Ovary (tissue), 9 donors: ENCODE results near the gene ARHGAP12. TPM values are rescaled to one million over a fixed set of nuclear protein-coding genes. Genes with fewer than 3 reads are reported as not detected.
"Not testable (repeated sequence)": the region's sequence is repeated elsewhere in the genome, so short reads cannot be mapped to it uniquely, and the experiment has no call there.

Source experiments
- DNase-seq, 5 donors: peaks; one replicate each; pipeline ENCODE4 v3.0.0-alpha.2; 2019 to 2020
- H3K27ac ChIP-seq, 2 donors: fragments of 200-600 bp; one replicate each; pipeline versions ENCODE4 v1.5.1 to v1.8.0; 2019 to 2022
- H3K27me3 ChIP-seq: fragments of 200-600 bp; one replicate; pipeline ENCODE4 v1.8.0; 2022
- H3K36me3 ChIP-seq: fragments of 200-600 bp; sonication (generic); one replicate; pipeline ENCODE4 v1.5.1; 2019
- H3K4me1 ChIP-seq: one replicate; pipeline ENCODE4 v1.8.1; 2013; ENCODE audit warnings: mild to moderate bottlenecking, moderate library complexity; ENCODE audit not compliant: insufficient read depth
- H3K4me3 ChIP-seq: fragments of 200-600 bp; sonication (generic); one replicate; pipeline ENCODE4 v1.5.1; 2017
- H3K9me3 ChIP-seq, 2 donors: fragments of 200-600 bp in 1 of 2; sonication (generic) in 1 of 2; one replicate each; pipeline versions ENCODE4 v1.5.1 to v1.8.1; 2013 to 2019; ENCODE audit warnings: mild to moderate bottlenecking in 1 of 2, moderate library complexity in 1 of 2
- CTCF ChIP-seq, 3 donors: fragments of 450-650 bp in 2 of 3; fragments of 200-600 bp in 1 of 3; IDR thresholded peaks; one replicate each; pipeline versions ENCODE4 v1.5.1 to v1.8.0; 2016 to 2022; ENCODE audit warnings: antibody characterized with exemption in 3 of 3, mild to moderate bottlenecking in 1 of 3
- EP300 ChIP-seq: sonication (generic); formaldehyde crosslinking; IDR thresholded peaks from one replicate; pipeline ENCODE4 v1.6.1; 2017; ENCODE audit warnings: antibody characterized with exemption
- POLR2A ChIP-seq: fragments of 450-650 bp; IDR thresholded peaks from one replicate; pipeline ENCODE4 v1.6.1; 2017; ENCODE audit warnings: antibody characterized with exemption, mild to moderate bottlenecking, moderate library complexity
- WGBS, 3 donors: extraction: QIAGEN DNeasy Blood & Tissue Kit in 1 of 3; methylation state at CpG; one replicate each; pipeline versions ENCODE4 v1.1.5 to v1.1.7; 2013 to 2017; 5-methylcytosine and 5-hydroxymethylcytosine counted together
- intact Hi-C, 4 donors: fragments of 100-400 bp; cut with DNase I; formaldehyde crosslinking; loops; one replicate each; pipeline versions ENCODE4 v1.11.0 to v1.15.1; 2022 to 2023
- polyA plus RNA-seq, 2 donors: library from polyadenylated mRNA; stranded (reverse); fragments of 200-250 nt in 1 of 2; fragments of 350-450 nt in 1 of 2; fragmentation: Illumina TruSeq in 1 of 2; extraction: RNeasy Lipid Tissue Mini Kit (QIAGEN cat#74804) in 1 of 2; gene quantifications; one replicate each; pipeline ENCODE4 v1.2.3, GENCODE V29; 2013 to 2014
- total RNA-seq, 7 donors: library from RNA; depleted of rRNA in 2 of 7; stranded (reverse); fragments of >200 nt in 2 of 7; fragmentation: NEBNext Ultra II Directional in 3 of 7; extraction: Animal tissue kit (Norgen Biotek cat#: 25700) in 3 of 7; gene quantifications; one replicate each; pipeline versions ENCODE4 v1.1.0 to v1.2.4, GENCODE V29; 2016 to 2023
- donor health status: DM: no; HTN: no; CAD: no; lungs with moderate emphysema.
- donor health status: DM: no; HTN: no; CAD: no.
- donor health status: Bipolar disorder and iron deficiency.
- donor health status: DM: yes; HTN: yes; CAD: no.
- donor health status: DM: no; HTN: no; CAD: no.
- donor health status: DM: yes; HTN: yes; CAD: no.

The ARHGAP12 gene
- total and polyA plus RNA-seq, 9 donors: 13.9 to 60.6 (median 32.0) TPM

DNA sequence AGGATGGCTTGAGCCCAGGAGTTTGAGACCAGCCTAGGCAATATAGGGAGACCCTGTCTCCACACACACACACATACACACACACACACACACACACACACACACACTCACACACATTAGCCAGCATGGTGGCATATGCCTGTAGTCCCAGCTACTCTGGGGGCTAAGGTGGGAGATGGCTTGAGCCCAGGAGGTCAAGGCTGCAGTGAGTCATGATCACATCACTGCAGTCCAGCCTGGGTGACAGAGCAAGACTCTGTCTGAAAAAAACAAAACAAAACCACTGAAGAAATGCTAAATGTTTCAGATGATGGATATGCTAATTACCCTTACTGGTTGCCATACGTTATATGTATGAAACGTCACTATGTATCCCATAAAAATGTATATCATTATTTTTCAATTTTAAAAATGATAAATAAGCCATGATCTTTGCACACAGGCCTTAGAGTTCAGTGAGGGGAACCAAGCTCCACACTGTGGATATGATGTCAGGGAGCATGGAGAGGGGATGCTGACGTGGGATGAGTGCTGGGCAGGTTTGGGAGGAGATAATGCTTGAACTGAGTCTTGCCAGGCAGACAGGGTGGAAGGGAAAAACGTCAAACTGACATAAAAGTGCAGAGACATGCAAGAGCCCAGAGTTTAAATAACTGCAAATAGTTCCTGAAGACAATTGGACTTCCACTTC is 45.9 kb upstream of the ARHGAP12 start:
- H3K27me3 ChIP-seq: no peaks in the 10 kb centered on the region
- intact Hi-C loops: no loop called here
- 74 to 78% (median 77%) methylated on average over 4 of the region's 4 CpGs for WGBS, 3 donors

DNA sequence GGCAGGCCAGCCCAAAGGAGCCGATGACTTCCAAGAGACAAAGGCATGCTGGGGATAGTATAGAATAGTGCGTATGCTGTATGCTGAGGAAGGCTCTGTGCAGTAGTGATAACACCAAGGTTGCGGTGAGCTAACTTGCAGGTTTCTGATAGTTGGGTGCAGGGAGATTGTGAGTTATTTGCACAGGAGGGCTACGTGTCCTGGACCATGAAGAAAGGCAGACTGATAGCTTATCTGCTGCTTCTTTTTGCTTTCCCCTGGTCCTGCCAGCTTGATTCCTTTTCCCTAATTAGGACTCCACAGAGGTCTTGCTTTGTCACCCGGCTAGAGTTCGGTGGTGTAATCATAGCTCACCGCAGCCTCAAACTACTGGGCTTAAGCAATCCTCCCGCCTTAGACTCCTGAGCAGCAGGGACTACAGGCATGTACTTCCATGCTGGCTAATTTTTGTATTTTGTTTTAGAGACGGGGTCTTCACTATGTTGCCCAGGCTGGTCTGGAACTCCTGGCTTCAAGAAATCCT is 43.9 kb upstream of the ARHGAP12 start:
- Histone ChIP-seq H3K27ac (no peak overlapping the region), H3K9me3 (no peaks in the 10 kb centered on the region), H3K4me1 (no peaks in the 10 kb centered on the region), H3K4me3 (no peak overlapping the region), H3K36me3 (no peaks in the 10 kb centered on the region), H3K27me3 (no peaks in the 10 kb centered on the region)
- no peak for DNase-seq
- intact Hi-C loops: no loop called here
- 70 to 82% (median 73%) methylated on average over 9 of the region's 9 CpGs for WGBS, 3 donors
- TF ChIP-seq CTCF (IDR thresholded peaks at IDR 0.05): no peak
- TF ChIP-seq POLR2A: no peak
- TF ChIP-seq EP300: no peak

More for the DNA sequence above, 45.9 kb upstream of the ARHGAP12 start:
- Histone ChIP-seq H3K4me3 (no peak overlapping the region), H3K36me3 (no peaks in the 10 kb centered on the region), H3K4me1 (no peaks in the 10 kb centered on the region), H3K27ac (no peak overlapping the region), H3K9me3 (no peaks in the 10 kb centered on the region)
- no peak for DNase-seq
- no peak for TF ChIP-seq EP300
- TF ChIP-seq POLR2A: no peak

- no CpG with 5 or more reads among the region's 32 CpGs for WGBS, 3 donors
- H3K27me3 ChIP-seq, H3K4me3 ChIP-seq, intact Hi-C loops, H3K27ac ChIP-seq, DNase-seq, H3K4me1 ChIP-seq, H3K36me3 ChIP-seq, H3K9me3 ChIP-seq: not testable (repeated sequence)
Observed at GRCh38 chr10:31969847-31970246, 41.2 kb upstream of the ARHGAP12 start.

DNA sequence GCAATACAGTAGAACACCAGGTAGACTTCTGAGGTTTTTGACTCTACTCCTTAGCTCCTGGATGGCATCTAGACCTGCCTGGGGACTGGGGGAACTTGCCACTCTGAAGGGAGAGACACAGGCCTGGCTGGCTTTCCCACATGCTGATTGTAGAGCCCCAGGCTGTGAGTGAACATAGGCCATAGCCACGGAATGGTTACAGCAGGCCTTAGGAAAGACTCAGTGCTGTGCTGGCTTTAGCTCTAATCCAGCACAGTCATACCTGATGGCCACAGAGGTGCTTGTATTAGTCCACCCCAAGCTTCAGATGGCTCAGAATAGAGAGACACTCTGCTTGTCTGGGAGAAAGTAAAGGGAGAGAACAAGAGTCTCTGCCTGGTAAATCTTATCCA is 35.0 kb upstream of the ARHGAP12 start:
- peaks cover 1% of the 10 kb centered on the region for H3K4me1 ChIP-seq
- intact Hi-C loops: no loop called here
- no peaks in the 10 kb centered on the region for H3K36me3 ChIP-seq
- TF ChIP-seq EP300 (no peak), POLR2A (no peak), CTCF (IDR thresholded peaks at IDR 0.05) (no peak)
- no peaks in the 10 kb centered on the region for H3K9me3 ChIP-seq
- no peaks in the 10 kb centered on the region for H3K27me3 ChIP-seq
- H3K4me3 ChIP-seq: no peak overlapping the region
- 85 to 100% (median 94%) methylated on average over 1 of the region's 1 CpG for WGBS, 3 donors
- no peak for DNase-seq
- H3K27ac ChIP-seq: no peak overlapping the region

GRCh38 chr10:31962826-31963588 is 34.4 kb upstream of the ARHGAP12 start:
- no peak overlapping the region for H3K4me3 ChIP-seq
- no peaks in the 10 kb centered on the region for H3K9me3 ChIP-seq
- H3K4me1 ChIP-seq: peaks cover 1% of the 10 kb centered on the region
- 90 to 94% (median 93%) methylated on average over 4 of the region's 4 CpGs for WGBS, 3 donors
- DNase-seq: no peak
- H3K27me3 ChIP-seq: no peaks in the 10 kb centered on the region
- no peaks in the 10 kb centered on the region for H3K36me3 ChIP-seq
- TF ChIP-seq POLR2A: no peak
- no peak for TF ChIP-seq EP300
- no peak for TF ChIP-seq CTCF (IDR thresholded peaks at IDR 0.05)
- H3K27ac ChIP-seq: no peak overlapping the region
- intact Hi-C loops: no loop called here
